Endothelial cell of hepatic sinusoid (primary cell): ENCODE measurements around the gene UNC5C.

Source experiments
- in situ Hi-C: cut with HindIII; loops from 2 replicates; pipeline ENCODE4 v1.10.0; 2017; ENCODE audit warnings: low sequenced_read_pairs

UNC5C gene

GRCh38 chr4:95524184-95524583 lies 24.6 kb downstream of the UNC5C start:
- in situ Hi-C loops = no loop called here

GRCh38 chr4:95522682-95523530 lies 25.9 kb downstream of the UNC5C start:
- in situ Hi-C loops = no loop called here

- in situ Hi-C loops = no loop called here
Observed at GRCh38 chr4:95517576-95518345, 31.0 kb downstream of the UNC5C start.

GRCh38 chr4:95516528-95517017 lies 32.2 kb downstream of the UNC5C start:
- in situ Hi-C loops = no loop called here

GRCh38 chr4:95515589-95515988 lies 33.2 kb downstream of the UNC5C start:
- in situ Hi-C loops = no loop called here

GRCh38 chr4:95513022-95513421 lies 35.8 kb downstream of the UNC5C start:
- in situ Hi-C loops = no loop called here

GRCh38 chr4:95511477-95511876 lies 37.3 kb downstream of the UNC5C start:
- in situ Hi-C loops = no loop called here

- in situ Hi-C loops = no loop called here
Observed at GRCh38 chr4:95510877-95511276, 37.9 kb downstream of the UNC5C start.

GRCh38 chr4:95510145-95510544 lies 38.6 kb downstream of the UNC5C start:
- in situ Hi-C loops = no loop called here

GRCh38 chr4:95508421-95508820 lies 40.4 kb downstream of the UNC5C start:
- in situ Hi-C loops = no loop called here

- in situ Hi-C loops = no loop called here
Observed at GRCh38 chr4:95507561-95507960, 41.2 kb downstream of the UNC5C start.

GRCh38 chr4:95507147-95507546 lies 41.6 kb downstream of the UNC5C start:
- in situ Hi-C loops = no loop called here

- in situ Hi-C loops = no loop called here
Observed at GRCh38 chr4:95506264-95506663, 42.5 kb downstream of the UNC5C start.

- in situ Hi-C loops = no loop called here
Observed at GRCh38 chr4:95505799-95506198, 43.0 kb downstream of the UNC5C start.

- in situ Hi-C loops = no loop called here
Observed at GRCh38 chr4:95505151-95505550, 43.6 kb downstream of the UNC5C start.

- in situ Hi-C loops = no loop called here
Observed at GRCh38 chr4:95504501-95504900, 44.3 kb downstream of the UNC5C start.

GRCh38 chr4:95500361-95500760 lies 48.4 kb downstream of the UNC5C start:
- in situ Hi-C loops = no loop called here

GRCh38 chr4:95499291-95499696 lies 49.5 kb downstream of the UNC5C start:
- in situ Hi-C loops = no loop called here

GRCh38 chr4:95494186-95494585 lies 54.6 kb downstream of the UNC5C start:
- in situ Hi-C loops = no loop called here

- in situ Hi-C loops = no loop called here
Observed at GRCh38 chr4:95478679-95479078, 70.1 kb downstream of the UNC5C start.

- in situ Hi-C loops = no loop called here
Observed at GRCh38 chr4:95476121-95476520, 72.7 kb downstream of the UNC5C start.

GRCh38 chr4:95472534-95472933 lies 76.2 kb downstream of the UNC5C start:
- in situ Hi-C loops = no loop called here
